ENCODE data around the gene CCS. TPM values are rescaled to one million over a fixed set of nuclear protein-coding genes. Genes with fewer than 3 reads are reported as not detected.

Gene CCS
- total and polyA plus RNA-seq, 9 of the 15 experiments (the other 6 are each of a cell fraction or from before 2014, with no cell fraction given) = 1.1 to 46.6 (median 26.8) TPM

GRCh38 chr11:66643745-66644437 lies 50.9 kb downstream of the CCS start (continued):
- TF ChIP-seq CXXC5 (CRISPR knock-in tag; IDR thresholded peaks at IDR 0.05) (no peak), DPF2 (IDR thresholded peaks at IDR 0.05) (no peak), POLR2G (IDR thresholded peaks at IDR 0.05; ENCODE audit: low read depth, low read length) (peak; percentile 60), LCOR (CRISPR knock-in tag; IDR thresholded peaks at IDR 0.05) (no peak), HES1 (IDR thresholded peaks at IDR 0.05; ENCODE audit: low read depth) (no peak), POLR2B (IDR thresholded peaks at IDR 0.05; ENCODE audit: low read depth, partially characterized antibody) (no peak)

- WGBS (ENCODE audit: insufficient coverage, low coverage, missing lambda C conversion rate) = 90% methylated on average over 4 of the region's 4 CpGs
- Histone ChIP-seq H3K4me1 (replicated peaks in 1 of 2; ENCODE audit: control insufficient read depth in 2 of 2, insufficient read depth in 2 of 2, low read length in 2 of 2) (peaks cover 4 to 9% of the 10 kb centered on the region in 2 experiments), H3K36me3 (ENCODE audit: control insufficient read depth, insufficient read depth, low read length) (peaks cover 87% of the 10 kb centered on the region), H4K20me1 (replicated peaks; ENCODE audit: control insufficient read depth, insufficient read depth, low read length) (peaks cover 48% of the 10 kb centered on the region), H3K4me2 (ENCODE audit: insufficient read depth, low read length) (no peak overlapping the region), H3K9ac (ENCODE audit: insufficient read depth in 1 of 2, low read depth in 2 of 2, low read length in 2 of 2) (no peak overlapping the region), H3K4me3 (no peak overlapping the region), H2AFZ (ENCODE audit: low read depth, low read length) (no peak overlapping the region), H3K27ac (ENCODE audit: extremely low read depth, low read depth, low read length) (no peak overlapping the region), H3K79me2 (ENCODE audit: control insufficient read depth, insufficient read depth, low read length) (peaks cover 92% of the 10 kb centered on the region), H3K27me3 (ENCODE audit: control insufficient read depth in 2 of 2, insufficient read depth in 2 of 2, low read length in 2 of 2) (no peaks in the 10 kb centered on the region), H3K9me3 (replicated peaks; ENCODE audit: control insufficient read depth, insufficient read depth, low read depth, low read length) (no peaks in the 10 kb centered on the region), H3K9me1 (ENCODE audit: control insufficient read depth, insufficient read depth, low read length) (no peaks in the 10 kb centered on the region)
- no peak for FAIRE-seq
- ChIA-PET POLR2A (interaction anchor here (0.7 to 26.4 kb wide), 6 partner anchors 7 to 114 kb away, joined by 4 to 387 read pairs (median 46); partner anchors contain the start of genes RBM14 and RBM4), CTCF (ENCODE audit: low intra/inter-chr PET ratio) (no interaction called here)
- no peak for ATAC-seq
- BruUV-seq (replicated peaks) = no TSS peak
- no peak for DNase-seq (ENCODE audit: extremely low read depth in 1 of 4, low spot score in 3 of 4)
- intact Hi-C loops (cut with micrococcal nuclease) = no loop called here
- in situ Hi-C loops (cut with MboI) = no loop called here
- no peak for TF ChIP-seq NR3C1 (CRISPR knock-in tag; IDR thresholded peaks at IDR 0.05)
- no peak for TF ChIP-seq ZFP91 (CRISPR knock-in tag; IDR thresholded peaks at IDR 0.05)
- no peak for TF ChIP-seq ZNF41 (CRISPR knock-in tag; conservative IDR thresholded peaks at IDR 0.05)
- 0 out of 2 replicates have a peak, but pooled peaks have one; percentile 19 for TF ChIP-seq SUPT5H (IDR thresholded peaks at IDR 0.05)
- peak; percentile 60; the same call in 1 of the 2 replicates for TF ChIP-seq POLR2AphosphoS5 (IDR thresholded peaks at IDR 0.05; ENCODE audit: control insufficient read depth, insufficient read depth, low read depth, low read length)
- TF ChIP-seq ZC3H11A (IDR thresholded peaks at IDR 0.05; ENCODE audit: low read depth, low read length) = no peak
- TF ChIP-seq MEF2A (IDR thresholded peaks at IDR 0.05; ENCODE audit: control insufficient read depth, low read depth, low read length) = no peak
- no peak for TF ChIP-seq C11orf30 (IDR thresholded peaks at IDR 0.05; ENCODE audit: low read depth)
- TF ChIP-seq POLR2A (conservative IDR thresholded peaks at IDR 0.05) = peak; percentile 14; the same call in 1 of the 2 replicates
- no peak for TF ChIP-seq RFX7 (CRISPR knock-in tag; IDR thresholded peaks at IDR 0.05)
- no peak for TF ChIP-seq HSF4 (CRISPR knock-in tag; IDR thresholded peaks at IDR 0.05; ENCODE audit: borderline replicate concordance)
- TF ChIP-seq HMG20A (CRISPR knock-in tag; conservative IDR thresholded peaks at IDR 0.05) = no peak
- TF ChIP-seq EGR1 (conservative IDR thresholded peaks at IDR 0.05) = no peak
- no peak for TF ChIP-seq ATF6 (CRISPR knock-in tag; IDR thresholded peaks at IDR 0.05)
Observed at GRCh38 chr11:66646828-66647227, 53.8 kb downstream of the CCS start.
